NT2/D1 (cell line): ENCODE data around the gene THAP10.

Experiments
- SUZ12 ChIP-seq: IDR thresholded peaks from 2 replicates; pipeline ENCODE4 v1.6.1; 2011; ENCODE audit not compliant: insufficient read length, insufficient read depth; ENCODE audit errors: extremely low read depth
- YY1 ChIP-seq: IDR thresholded peaks from 2 replicates; pipeline ENCODE4 v1.6.1; 2011; ENCODE audit not compliant: insufficient read length, insufficient read depth

DNA sequence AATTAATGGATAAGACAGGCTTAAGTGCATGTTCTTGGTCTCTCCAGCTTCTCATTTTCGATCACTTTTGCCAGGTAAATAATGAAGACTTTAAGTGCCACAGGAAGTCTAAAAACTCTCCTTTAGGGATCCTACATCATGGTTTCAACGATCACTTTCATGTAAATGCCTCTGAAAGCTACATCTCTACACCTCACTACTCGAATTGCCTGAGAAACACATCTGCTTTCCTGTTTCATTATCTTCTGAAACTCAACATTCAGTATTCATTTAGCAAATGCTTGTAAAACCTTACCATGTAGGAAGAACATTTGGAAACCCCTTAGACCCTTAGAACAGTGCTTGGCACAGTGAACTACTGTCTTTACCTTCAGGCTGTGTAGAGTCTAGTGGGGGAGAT lies 16.2 kb downstream of the THAP10 start:
- no peak for TF ChIP-seq YY1
- no peak for TF ChIP-seq SUZ12
